Stimulated activated naive CD4-positive, alpha-beta T cell (primary cell): Measurements from ENCODE around the gene SRSF4.
"Not testable (repeated sequence)": the region's sequence is repeated elsewhere in the genome, so short reads cannot be mapped to it uniquely, and the experiment has no call there.

Experiments used
- DNase-seq, 6 experiments: peaks; one replicate each; lab custom pipeline; 2025; lab: John Stamatoyannopoulos, UW

SRSF4 gene

GRCh38 chr1:29181413-29182225, at the start of gene SRSF4:
SRSF4 (minus strand) TSS chr1:29181900; CDS start chr1:29181752, 148 bp downstream.
- DNase-seq: peak; percentile 95 to 98 (median 97)

GRCh38 chr1:29230553-29231378, 49.1 kb upstream of the SRSF4 start, which contains the start of gene MECR:
MECR (minus strand) TSS chr1:29230934; CDS start chr1:29230906, 28 bp downstream.
- peak; percentile 84 to 94 (median 90) for DNase-seq

DNA sequence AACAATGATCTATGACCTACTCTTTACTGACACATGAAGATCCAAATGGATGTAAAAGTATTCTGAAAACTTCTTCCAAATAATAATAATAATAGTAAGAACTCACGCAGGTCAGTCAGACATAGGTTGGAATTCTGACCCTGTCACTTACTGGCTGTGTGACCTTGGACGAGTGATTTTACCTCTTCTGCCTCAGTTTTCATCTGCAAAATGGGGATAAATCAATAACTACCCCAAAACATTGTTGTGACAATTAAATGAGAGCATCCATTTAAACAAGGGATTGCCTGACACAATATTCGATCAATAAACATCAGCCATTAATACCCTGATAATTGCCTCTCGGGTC, 48.5 kb upstream of the SRSF4 start:
- DNase-seq: no peak

DNA sequence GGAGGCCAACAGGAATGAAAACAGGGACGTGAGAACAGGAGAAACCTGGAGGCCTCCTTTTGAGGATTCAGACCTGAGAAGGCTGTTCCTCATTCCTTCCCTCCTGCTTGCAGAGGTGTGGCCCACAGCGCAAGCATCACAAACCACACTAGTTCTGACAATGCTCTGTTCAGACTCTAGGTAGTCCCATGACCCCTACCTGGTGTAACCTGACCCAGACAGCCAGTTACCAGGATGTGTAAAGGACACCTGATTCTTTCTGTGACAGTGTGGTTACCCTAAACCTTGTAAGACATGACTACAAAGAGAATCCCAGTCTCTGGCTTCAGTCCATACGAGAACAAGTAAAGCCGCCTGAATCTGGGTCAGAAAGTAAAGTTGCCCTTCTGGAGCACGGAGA, 45.8 kb upstream of the SRSF4 start:
- no peak for DNase-seq

DNA sequence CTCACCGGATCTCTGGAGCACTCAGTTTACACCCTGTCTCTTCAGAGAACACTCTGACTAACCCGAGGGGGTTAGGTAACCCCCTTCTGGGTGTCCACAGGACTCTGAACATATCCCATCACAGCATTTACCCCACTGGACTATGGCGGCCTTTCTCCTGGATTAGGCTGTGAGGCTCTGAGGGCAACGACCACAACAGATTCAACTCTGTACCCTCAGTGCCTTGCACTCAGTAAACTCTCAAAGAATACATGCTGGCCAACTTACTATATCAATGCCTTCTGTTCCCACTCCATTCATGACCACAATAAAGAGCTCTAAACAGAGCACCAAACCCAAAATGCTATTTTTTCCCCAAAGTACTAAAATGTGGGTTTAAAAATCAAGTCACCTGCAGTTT, 43.7 kb upstream of the SRSF4 start:
- no peak for DNase-seq

GRCh38 chr1:29224356-29224837, 42.7 kb upstream of the SRSF4 start:
- no peak for DNase-seq

DNA sequence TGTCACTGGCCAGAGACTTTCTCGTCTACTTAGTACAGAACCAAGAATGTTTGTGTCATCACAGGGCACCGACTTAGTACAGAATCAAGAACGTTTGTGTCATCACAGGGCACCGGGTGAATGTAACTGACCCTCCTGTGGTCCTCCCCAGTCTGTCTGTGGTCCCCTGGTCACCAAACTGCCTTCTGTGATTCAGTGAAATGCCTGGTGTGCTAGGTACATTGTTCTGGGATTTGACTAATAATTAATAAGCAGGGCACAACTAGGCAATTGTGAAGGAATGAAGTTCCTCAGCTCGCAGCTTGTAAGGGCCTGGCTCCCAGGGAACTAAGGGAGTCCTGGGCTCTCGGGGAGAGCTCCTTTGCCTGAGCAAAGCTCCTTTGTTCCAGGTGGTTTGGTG, 41.8 kb upstream of the SRSF4 start:
- no peak for DNase-seq

DNA sequence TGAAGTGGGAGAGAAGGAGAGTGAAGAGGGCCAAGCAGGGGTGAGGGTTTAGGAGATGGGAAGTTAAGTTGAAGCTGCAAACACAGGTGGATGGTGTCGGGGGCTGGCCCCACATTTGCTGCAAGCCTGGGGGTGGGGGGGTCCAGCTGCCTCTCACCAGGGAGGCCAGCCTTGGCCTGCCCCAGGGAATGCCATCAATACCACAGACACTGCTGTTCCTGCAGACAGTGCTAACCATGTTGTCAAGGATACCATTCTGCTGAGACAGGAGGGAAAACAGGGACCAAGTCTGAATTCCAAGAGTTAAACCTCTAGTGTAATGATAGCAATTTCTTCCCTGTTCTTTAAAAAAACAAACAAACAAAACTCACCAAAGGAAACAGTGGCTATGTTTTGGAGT, 41.0 kb upstream of the SRSF4 start:
- no peak for DNase-seq

- DNase-seq: not testable (repeated sequence)
Measured at GRCh38 chr1:29222260-29222659, 40.6 kb upstream of the SRSF4 start.

GRCh38 chr1:29221296-29221695, 39.6 kb upstream of the SRSF4 start:
- DNase-seq: no peak

GRCh38 chr1:29218223-29218622, 36.5 kb upstream of the SRSF4 start:
- DNase-seq: no peak

GRCh38 chr1:29217633-29218032, 35.9 kb upstream of the SRSF4 start:
- no peak for DNase-seq

DNA sequence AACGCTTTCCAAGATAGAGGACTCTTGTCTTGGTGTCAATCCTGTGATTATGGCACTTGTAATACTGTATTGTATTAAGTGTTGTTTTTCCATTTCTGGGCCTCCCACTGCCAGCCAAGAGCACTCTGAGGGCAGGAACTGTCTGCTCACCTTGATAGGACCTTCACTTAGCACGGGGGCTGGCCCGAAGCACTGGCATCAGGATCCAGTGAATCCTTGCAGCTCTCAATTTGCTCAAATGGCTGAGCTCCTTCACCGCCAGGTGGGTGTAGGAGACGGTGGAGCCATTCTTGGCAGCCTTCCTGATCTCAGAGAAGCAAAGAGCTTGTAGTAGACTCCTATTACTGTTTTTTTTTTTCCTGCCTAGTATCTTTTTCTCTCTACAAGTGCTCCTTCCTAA, 31.4 kb upstream of the SRSF4 start:
- DNase-seq: no peak

- no peak for DNase-seq
Measured at GRCh38 chr1:29211086-29212030, 29.7 kb upstream of the SRSF4 start.

DNA sequence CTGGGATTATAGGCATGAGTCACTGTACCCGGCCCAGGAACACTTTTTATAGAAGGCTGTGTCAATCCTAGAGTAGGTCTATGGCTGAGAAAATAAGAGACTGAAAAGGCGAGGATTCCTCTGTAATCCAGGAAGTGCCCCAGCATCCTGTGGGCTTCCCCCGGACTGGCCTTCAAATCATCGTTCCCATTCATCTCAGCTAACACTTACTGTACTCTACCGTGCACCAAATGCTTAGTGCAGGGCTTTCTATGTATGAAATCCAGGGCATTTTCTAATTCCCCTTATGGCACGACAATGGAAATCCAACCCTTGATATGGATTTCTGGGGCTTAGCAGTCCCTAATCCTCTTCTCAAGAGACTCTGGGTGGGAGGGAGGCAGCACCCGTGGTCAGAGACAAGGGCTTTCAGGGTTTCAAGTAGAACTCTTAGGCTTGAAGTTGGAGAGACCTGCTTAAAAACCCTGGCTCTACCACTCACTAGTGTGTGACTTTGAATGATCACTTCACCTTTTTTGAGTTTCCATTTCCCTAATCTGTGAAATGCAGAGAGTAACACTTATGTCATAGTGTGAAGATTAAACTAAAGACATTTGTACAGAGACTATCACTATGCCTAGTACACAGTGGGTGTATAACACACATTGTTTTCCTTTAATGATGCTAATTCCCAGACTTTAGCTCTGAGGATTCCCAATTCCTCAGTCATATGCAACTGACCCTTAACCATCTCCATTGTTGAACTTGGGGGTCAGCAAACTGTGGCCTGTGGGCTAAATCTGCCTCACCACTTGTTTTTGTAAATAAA, 28.8 kb upstream of the SRSF4 start:
- DNase-seq: no peak

- no peak for DNase-seq
Measured at GRCh38 chr1:29209173-29209572, 27.5 kb upstream of the SRSF4 start.

DNA sequence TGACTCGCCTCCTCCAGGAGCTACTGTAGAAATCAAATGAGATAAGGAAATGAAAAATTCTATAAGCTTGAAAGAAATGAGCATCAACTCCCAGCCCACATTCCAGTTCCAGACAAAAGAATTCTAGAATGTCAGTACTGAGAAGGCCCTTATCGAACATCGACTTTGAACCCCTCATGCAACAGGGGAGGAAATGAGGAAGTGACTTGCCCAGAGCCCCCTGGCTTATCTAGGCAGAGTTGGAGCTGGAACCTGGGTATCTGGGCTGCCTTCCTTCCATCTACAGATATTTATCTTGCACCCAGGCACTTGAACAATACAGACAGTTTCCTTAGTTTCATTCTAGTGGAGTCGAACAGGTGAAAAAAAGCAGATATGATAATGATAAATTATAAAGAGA, 26.7 kb upstream of the SRSF4 start:
- no peak for DNase-seq

GRCh38 chr1:29202584-29203340, 21.1 kb upstream of the SRSF4 start:
- DNase-seq: peak; percentile 44 to 87 (median 80)

GRCh38 chr1:29202053-29202452, 20.4 kb upstream of the SRSF4 start:
- no peak for DNase-seq

GRCh38 chr1:29201595-29202051, 19.9 kb upstream of the SRSF4 start:
- no peak for DNase-seq
